ENCODE measurements around the gene ELSPBP1. TPM values are rescaled to one million over a fixed set of nuclear protein-coding genes. Genes with fewer than 3 reads are reported as not detected.

ELSPBP1 gene
- total and polyA plus RNA-seq, 4 donors: not detected

DNA sequence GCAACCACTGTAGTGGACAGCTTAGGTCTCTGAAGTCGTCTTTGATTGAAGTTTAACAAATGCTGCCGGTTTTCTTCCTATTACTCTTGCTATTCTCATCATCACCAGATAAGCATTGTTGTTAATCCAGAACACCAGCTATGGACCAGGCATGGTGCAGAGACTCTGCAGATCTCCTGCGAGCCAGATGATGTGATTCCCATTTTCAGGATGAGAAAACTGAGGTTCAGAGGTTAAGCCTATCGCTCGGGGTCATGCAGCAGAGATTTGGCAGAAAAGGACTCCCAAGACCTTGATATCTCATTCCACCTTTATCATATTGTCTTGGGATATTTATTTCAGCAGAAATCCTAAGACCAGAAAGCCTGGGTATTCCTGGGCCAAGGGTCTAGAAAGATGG, 65.9 kb downstream of the ELSPBP1 start:
- WGBS, 2 donors: 85 to 90% methylated on average over 5 of the region's 5 CpGs
- Histone ChIP-seq H3K27ac (ENCODE audit: low read depth in 1 of 2, low read length in 1 of 2) (no peak overlapping the region), H3K27me3 (ENCODE audit: control insufficient read depth in 3 of 3, insufficient read depth in 3 of 3, low read length in 2 of 3) (peaks cover 0 to 11% (median 5%) of the 10 kb centered on the region in 3 donors), H3K4me3 (no peak overlapping the region), H3K9me3 (ENCODE audit: control insufficient read depth in 4 of 4, insufficient read depth in 3 of 4, low read length in 3 of 4) (no peaks in the 10 kb centered on the region), H3K4me1 (ENCODE audit: control insufficient read depth in 5 of 5, insufficient read depth in 5 of 5, low read length in 5 of 5) (no peaks in the 10 kb centered on the region), H3K36me3 (ENCODE audit: control insufficient read depth in 4 of 4, insufficient read depth in 4 of 4, low read length in 4 of 4) (peaks cover 0 to 3% (median 0%) of the 10 kb centered on the region in 4 donors), H3K9ac (ENCODE audit: insufficient read depth in 1 of 2, low read length in 2 of 2) (no peak overlapping the region)
- DNase-seq: no peak
- TF ChIP-seq, protein P1, sequence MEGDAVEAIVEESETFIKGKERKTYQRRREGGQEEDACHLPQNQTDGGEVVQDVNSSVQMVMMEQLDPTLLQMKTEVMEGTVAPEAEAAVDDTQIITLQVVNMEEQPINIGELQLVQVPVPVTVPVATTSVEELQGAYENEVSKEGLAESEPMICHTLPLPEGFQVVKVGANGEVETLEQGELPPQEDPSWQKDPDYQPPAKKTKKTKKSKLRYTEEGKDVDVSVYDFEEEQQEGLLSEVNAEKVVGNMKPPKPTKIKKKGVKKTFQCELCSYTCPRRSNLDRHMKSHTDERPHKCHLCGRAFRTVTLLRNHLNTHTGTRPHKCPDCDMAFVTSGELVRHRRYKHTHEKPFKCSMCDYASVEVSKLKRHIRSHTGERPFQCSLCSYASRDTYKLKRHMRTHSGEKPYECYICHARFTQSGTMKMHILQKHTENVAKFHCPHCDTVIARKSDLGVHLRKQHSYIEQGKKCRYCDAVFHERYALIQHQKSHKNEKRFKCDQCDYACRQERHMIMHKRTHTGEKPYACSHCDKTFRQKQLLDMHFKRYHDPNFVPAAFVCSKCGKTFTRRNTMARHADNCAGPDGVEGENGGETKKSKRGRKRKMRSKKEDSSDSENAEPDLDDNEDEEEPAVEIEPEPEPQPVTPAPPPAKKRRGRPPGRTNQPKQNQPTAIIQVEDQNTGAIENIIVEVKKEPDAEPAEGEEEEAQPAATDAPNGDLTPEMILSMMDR (IDR thresholded peaks at IDR 0.05; ENCODE audit: control extremely low read depth, extremely low read depth): no peak
- ATAC-seq (ENCODE audit: insufficient read depth, low FRiP score): no peak

DNA sequence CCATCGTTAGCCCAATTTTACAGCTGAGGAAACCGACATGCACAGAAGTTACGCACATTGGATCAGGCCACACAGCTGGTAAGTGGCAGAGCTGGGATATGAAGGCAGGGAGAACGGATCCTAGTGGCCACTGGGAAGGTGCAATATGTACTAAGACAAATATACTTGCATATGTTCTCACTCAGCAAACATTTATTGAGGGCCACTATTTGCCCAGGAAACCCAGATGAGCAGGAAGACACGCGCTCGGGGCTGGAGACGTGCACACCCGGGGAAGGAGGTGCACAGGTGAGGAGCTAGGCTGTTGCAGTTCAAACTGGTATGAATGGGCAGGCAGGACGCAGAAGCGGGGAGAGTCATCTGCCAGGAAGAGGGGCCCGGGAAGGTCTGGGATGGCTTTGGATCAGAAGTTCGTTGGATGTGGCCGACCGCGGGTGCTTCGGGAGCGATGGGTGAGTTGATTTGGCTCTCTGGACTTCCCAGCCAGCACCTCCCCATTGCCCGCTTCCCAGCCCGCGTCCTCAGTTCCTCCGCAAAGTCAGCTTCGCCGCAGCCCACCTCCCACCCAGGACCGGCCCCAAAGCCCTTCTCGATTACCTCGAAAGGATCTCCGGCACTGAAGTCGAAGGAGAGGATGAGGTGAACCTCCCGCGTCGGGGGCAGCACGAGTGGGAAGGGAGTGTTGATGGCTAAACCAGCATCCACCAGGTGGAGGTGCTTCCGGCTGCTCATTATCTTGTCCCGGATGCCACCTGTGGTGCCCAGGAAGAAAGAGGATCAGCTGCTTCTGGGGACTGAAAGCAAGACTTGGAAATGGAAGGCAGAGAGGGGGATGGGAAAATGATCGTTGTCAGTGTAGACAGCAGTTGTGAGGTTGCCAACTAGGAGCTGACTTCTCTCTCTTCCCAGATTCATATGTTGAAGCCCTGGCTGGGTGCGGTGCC, 67.2 kb downstream of the ELSPBP1 start:
- no peaks in the 10 kb centered on the region for H3K4me1 ChIP-seq (ENCODE audit: control insufficient read depth in 5 of 5, insufficient read depth in 5 of 5, low read length in 5 of 5)
- peaks cover 0 to 3% (median under 1%) of the 10 kb centered on the region in 4 donors for H3K36me3 ChIP-seq (ENCODE audit: control insufficient read depth in 4 of 4, insufficient read depth in 4 of 4, low read length in 4 of 4)
- no peak overlapping the region for H3K27ac ChIP-seq (ENCODE audit: low read depth in 1 of 2, low read length in 1 of 2)
- ATAC-seq (ENCODE audit: insufficient read depth, low FRiP score) (no peak), DNase-seq (no peak)
- H3K9me3 ChIP-seq (ENCODE audit: control insufficient read depth in 4 of 4, insufficient read depth in 3 of 4, low read length in 3 of 4): no peaks in the 10 kb centered on the region
- no peak overlapping the region for H3K4me3 ChIP-seq
- TF ChIP-seq, protein P1 (IDR thresholded peaks at IDR 0.05; ENCODE audit: control extremely low read depth, extremely low read depth): no peak
- peaks cover 0 to 11% (median 5%) of the 10 kb centered on the region in 3 donors for H3K27me3 ChIP-seq (ENCODE audit: control insufficient read depth in 3 of 3, insufficient read depth in 3 of 3, low read length in 2 of 3)
- H3K9ac ChIP-seq (ENCODE audit: insufficient read depth in 1 of 2, low read length in 2 of 2): no peak overlapping the region
- WGBS, 2 donors: 49 to 57% methylated on average over 37 of the region's 37 CpGs

DNA sequence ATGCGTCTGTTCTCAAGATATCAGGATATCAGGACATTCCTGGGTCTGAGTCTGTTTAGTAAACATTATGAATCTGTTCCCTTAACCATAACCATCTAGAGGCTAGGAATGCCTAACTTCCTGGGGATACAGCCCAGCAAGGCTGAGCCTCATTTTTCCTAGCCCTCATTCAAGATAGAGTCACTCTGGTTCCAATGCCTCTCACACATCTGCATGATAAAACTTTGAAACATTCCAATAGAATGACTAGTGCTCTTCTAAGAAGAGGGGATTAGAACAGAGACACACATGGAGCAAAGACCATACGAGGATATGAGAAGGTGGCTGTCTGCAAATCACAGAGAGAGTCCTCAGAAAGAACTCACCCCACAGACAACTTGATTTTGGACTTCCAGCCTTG, 70.1 kb downstream of the ELSPBP1 start:
- ATAC-seq (ENCODE audit: insufficient read depth, low FRiP score) (no peak), DNase-seq (no peak)
- H3K27me3 ChIP-seq (ENCODE audit: control insufficient read depth in 3 of 3, insufficient read depth in 3 of 3, low read length in 2 of 3): peaks cover 0 to 11% (median 5%) of the 10 kb centered on the region in 3 donors
- H3K4me3 ChIP-seq: no peak overlapping the region
- H3K4me1 ChIP-seq (ENCODE audit: control insufficient read depth in 5 of 5, insufficient read depth in 5 of 5, low read length in 5 of 5): no peaks in the 10 kb centered on the region
- TF ChIP-seq, protein P1 (IDR thresholded peaks at IDR 0.05; ENCODE audit: control extremely low read depth, extremely low read depth): no peak
- H3K36me3 ChIP-seq (ENCODE audit: control insufficient read depth in 4 of 4, insufficient read depth in 4 of 4, low read length in 4 of 4): peaks cover 0 to 8% (median 2%) of the 10 kb centered on the region in 4 donors
- H3K27ac ChIP-seq (ENCODE audit: low read depth in 1 of 2, low read length in 1 of 2): no peak overlapping the region
- no peaks in the 10 kb centered on the region for H3K9me3 ChIP-seq (ENCODE audit: control insufficient read depth in 4 of 4, insufficient read depth in 3 of 4, low read length in 3 of 4)
- H3K9ac ChIP-seq (ENCODE audit: insufficient read depth in 1 of 2, low read length in 2 of 2): no peak overlapping the region
- WGBS, 2 donors: 80 to 84% methylated on average over 2 of the region's 2 CpGs

All from lung (tissue), 12 donors.